ENCODE data around the gene DNAJB9.
A peak's percentile ranks its signal among the peaks of the same experiment; 100 is the strongest.
"Not testable (repeated sequence)": the region's sequence is repeated elsewhere in the genome, so short reads cannot be mapped to it uniquely, and the experiment has no call there.

The DNAJB9 gene

GRCh38 chr7:108569381-108570145 is at the start of gene DNAJB9, which contains the start of gene THAP5:
Gene DNAJB9 (plus strand): TSS chr7:108569874. CDS start chr7:108571727, 1,853 bp downstream.
Gene THAP5 (minus strand): TSS chr7:108569706. CDS start chr7:108569569, 137 bp downstream.
- peak; percentile 96 for DNase-seq

GRCh38 chr7:108522780-108523179 is 46.9 kb upstream of the DNAJB9 start:
- no peak for DNase-seq

GRCh38 chr7:108525327-108525984 is 44.2 kb upstream of the DNAJB9 start:
- peak; percentile 39 for DNase-seq

GRCh38 chr7:108525985-108526767 is 43.5 kb upstream of the DNAJB9 start, which contains the start of gene PNPLA8:
Gene PNPLA8 (minus strand): TSS chr7:108526135. CDS start chr7:108515491, 10,644 bp downstream.
- DNase-seq, result peak; percentile 91

GRCh38 chr7:108526768-108527017 is 43.0 kb upstream of the DNAJB9 start:
- no peak for DNase-seq

- DNase-seq, result no peak
Observed at GRCh38 chr7:108528183-108528712, 41.4 kb upstream of the DNAJB9 start.

GRCh38 chr7:108529341-108529740 is 40.3 kb upstream of the DNAJB9 start:
- DNase-seq, result no peak

- no peak for DNase-seq
Observed at GRCh38 chr7:108533712-108534111, 36.0 kb upstream of the DNAJB9 start.

GRCh38 chr7:108535257-108535656 is 34.4 kb upstream of the DNAJB9 start:
- DNase-seq, result no peak

GRCh38 chr7:108535744-108536143 is 33.9 kb upstream of the DNAJB9 start:
- no peak for DNase-seq

- no peak for DNase-seq
Observed at GRCh38 chr7:108537229-108537628, 32.4 kb upstream of the DNAJB9 start.

GRCh38 chr7:108538236-108538635 is 31.4 kb upstream of the DNAJB9 start:
- DNase-seq, result not testable (repeated sequence)

GRCh38 chr7:108538685-108539084 is 31.0 kb upstream of the DNAJB9 start:
- DNase-seq, result not testable (repeated sequence)

- DNase-seq, result no peak
Observed at GRCh38 chr7:108541478-108541877, 28.2 kb upstream of the DNAJB9 start.

- DNase-seq, result not testable (repeated sequence)
Observed at GRCh38 chr7:108548141-108548896, 21.4 kb upstream of the DNAJB9 start.

GRCh38 chr7:108556665-108557064 is 13.0 kb upstream of the DNAJB9 start:
- DNase-seq, result not testable (repeated sequence)

- DNase-seq, result no peak
Observed at GRCh38 chr7:108557191-108557590, 12.5 kb upstream of the DNAJB9 start.

GRCh38 chr7:108557617-108558016 is 12.1 kb upstream of the DNAJB9 start:
- DNase-seq, result no peak

GRCh38 chr7:108559253-108559652 is 10.4 kb upstream of the DNAJB9 start:
- DNase-seq, result no peak

GRCh38 chr7:108561047-108561619 is 8.5 kb upstream of the DNAJB9 start:
- DNase-seq, result no peak

GRCh38 chr7:108565987-108566386 is 3.7 kb upstream of the DNAJB9 start:
- DNase-seq, result no peak

- no peak for DNase-seq
Observed at GRCh38 chr7:108568801-108569380, 783 bp upstream of the DNAJB9 start.
